Measurements from ENCODE around the gene QARS1. TPM values are rescaled to one million over a fixed set of nuclear protein-coding genes. Genes with fewer than 3 reads are reported as not detected.

QARS1 gene
- total and polyA plus RNA-seq, 3 donors from 2014 or later, result 175 to 246 (median 198) TPM

- H3K4me1 ChIP-seq, result peaks cover 20% of the 10 kb centered on the region
- peak overlapping the region; percentile 89 to 90 for H3K27ac ChIP-seq
- H3K4me3 ChIP-seq, result peak overlapping the region; percentile 74 to 96
- no peak for DNase-seq
- H3K27me3 ChIP-seq, result no peaks in the 10 kb centered on the region
- no peaks in the 10 kb centered on the region for H3K36me3 ChIP-seq (ENCODE audit: low read depth, missing control alignments)
- TF ChIP-seq CTCF (IDR thresholded peaks at IDR 0.05) (no peak), POLR2A (IDR thresholded peaks at IDR 0.05) (no peak)
- H3K9me3 ChIP-seq, result no peaks in the 10 kb centered on the region
- WGBS, 2 donors, result 0% methylated on average over 9 of the region's 9 CpGs; no CpG with 5 or more reads in 1 of the 2 donors
- intact Hi-C loops (cut with DNase I; ENCODE audit: low total_unique reads), result no loop called here
These were observed 15.5 kb upstream of the QARS1 start for GRCh38 chr3:49120096-49120437.

GRCh38 chr3:49119439-49119838 is 14.9 kb upstream of the QARS1 start:
- intact Hi-C loops (cut with DNase I; ENCODE audit: low total_unique reads), result no loop called here
- Histone ChIP-seq H3K36me3 (ENCODE audit: low read depth, missing control alignments) (no peaks in the 10 kb centered on the region), H3K27me3 (no peaks in the 10 kb centered on the region), H3K27ac (peak overlapping the region; percentile 89 to 90), H3K4me1 (peaks cover 20% of the 10 kb centered on the region), H3K4me3 (no peak overlapping the region), H3K9me3 (no peaks in the 10 kb centered on the region)
- WGBS, 2 donors, result 32 to 52% methylated on average over 3 of the region's 3 CpGs
- no peak for DNase-seq
- TF ChIP-seq POLR2A (IDR thresholded peaks at IDR 0.05), result no peak
- no peak for TF ChIP-seq CTCF (IDR thresholded peaks at IDR 0.05)

GRCh38 chr3:49119036-49119435 is 14.5 kb upstream of the QARS1 start:
- no peak for DNase-seq
- H3K36me3 ChIP-seq (ENCODE audit: low read depth, missing control alignments), result no peaks in the 10 kb centered on the region
- intact Hi-C loops (cut with DNase I; ENCODE audit: low total_unique reads), result no loop called here
- H3K4me3 ChIP-seq, result no peak overlapping the region
- H3K27me3 ChIP-seq, result no peaks in the 10 kb centered on the region
- H3K9me3 ChIP-seq, result no peaks in the 10 kb centered on the region
- WGBS, 2 donors, result 36 to 62% methylated on average over 10 of the region's 10 CpGs
- TF ChIP-seq CTCF (IDR thresholded peaks at IDR 0.05), result no peak
- TF ChIP-seq POLR2A (IDR thresholded peaks at IDR 0.05), result no peak
- peak overlapping the region; percentile 89 to 90 for H3K27ac ChIP-seq
- H3K4me1 ChIP-seq, result peaks cover 20% of the 10 kb centered on the region

GRCh38 chr3:49112262-49112661 is 7.7 kb upstream of the QARS1 start:
- Histone ChIP-seq H3K4me1 (no peaks in the 10 kb centered on the region), H3K9me3 (no peaks in the 10 kb centered on the region), H3K27me3 (no peaks in the 10 kb centered on the region), H3K4me3 (no peak overlapping the region), H3K36me3 (ENCODE audit: low read depth, missing control alignments) (no peaks in the 10 kb centered on the region), H3K27ac (no peak overlapping the region)
- intact Hi-C loops (cut with DNase I; ENCODE audit: low total_unique reads), result no loop called here
- WGBS, 2 donors, result 82 to 85% methylated on average over 11 to 14 of the region's 14 CpGs
- DNase-seq, result no peak
- no peak for TF ChIP-seq POLR2A (IDR thresholded peaks at IDR 0.05)
- no peak for TF ChIP-seq CTCF (IDR thresholded peaks at IDR 0.05)

GRCh38 chr3:49111347-49111746 is 6.8 kb upstream of the QARS1 start:
- no peak for TF ChIP-seq POLR2A (IDR thresholded peaks at IDR 0.05)
- TF ChIP-seq CTCF (IDR thresholded peaks at IDR 0.05), result no peak
- WGBS, 2 donors, result 75% methylated on average over 6 of the region's 6 CpGs; no CpG with 5 or more reads in 1 of the 2 donors
- no peaks in the 10 kb centered on the region for H3K4me1 ChIP-seq
- H3K27me3 ChIP-seq, result no peaks in the 10 kb centered on the region
- H3K27ac ChIP-seq, result no peak overlapping the region
- H3K9me3 ChIP-seq, result no peaks in the 10 kb centered on the region
- H3K36me3 ChIP-seq (ENCODE audit: low read depth, missing control alignments), result no peaks in the 10 kb centered on the region
- intact Hi-C loops (cut with DNase I; ENCODE audit: low total_unique reads), result no loop called here
- H3K4me3 ChIP-seq, result no peak overlapping the region
- no peak for DNase-seq

Measured in testis (tissue), 3 donors.